ENCODE data around the gene DOLPP1. TPM values are rescaled to one million over a fixed set of nuclear protein-coding genes. Genes with fewer than 3 reads are reported as not detected.

Gene DOLPP1
- total and polyA plus RNA-seq, 2 of the 13 experiments (the other 11 are each of a cell fraction or from before 2014, with no cell fraction given), result 21.0 to 34.1 TPM

DNA sequence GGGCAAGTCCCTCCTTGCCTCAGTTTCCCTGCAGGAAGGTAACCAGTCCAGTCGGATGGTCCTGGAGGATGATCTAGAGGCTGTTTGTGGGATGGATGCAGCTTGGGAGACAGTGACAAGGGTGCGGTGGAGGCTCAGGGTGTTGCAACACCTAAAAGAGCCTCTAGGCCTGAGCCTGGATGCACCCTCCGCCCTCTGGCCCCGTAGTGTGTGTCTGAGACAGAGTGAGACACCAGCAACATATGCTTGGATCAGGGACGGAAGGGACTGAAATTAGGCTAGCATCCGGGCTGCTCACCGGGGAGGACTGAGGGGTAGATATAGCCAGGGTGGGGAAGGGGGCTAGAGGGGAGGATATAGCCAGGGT is 28.6 kb downstream of the DOLPP1 start:
- 12% methylated on average over 6 of the region's 7 CpGs for WGBS (ENCODE audit: low lambda C conversion rate)
- H3K4me3 ChIP-seq (replicated peaks in 1 of 3; ENCODE audit: insufficient read depth in 1 of 3, low read depth in 2 of 3, low read length in 3 of 3), result peak overlapping the region; percentile 80 to 84 (median 80)
- POLR2A ChIA-PET, result interaction anchor here (1.0 to 3.6 kb wide), 9 partner anchors 12 to 516 kb away, joined by 3 to 18 read pairs (median 4); partner anchors contain the start of genes DOLPP1 and NTMT1
- peak overlapping the region; percentile 91 for H3K27ac ChIP-seq (ENCODE audit: extremely low read length, insufficient read depth, low read length)
- no peak overlapping the region for H2AFZ ChIP-seq (ENCODE audit: low read length)
- peaks cover 45% of the 10 kb centered on the region for H3K4me1 ChIP-seq (ENCODE audit: insufficient read depth, low read length)
- H3K9me3 ChIP-seq (ENCODE audit: low read length), result no peaks in the 10 kb centered on the region
- ATAC-seq, result peak; percentile 52
- BruUV-seq (replicated peaks), result no TSS peak
- H3K79me2 ChIP-seq (ENCODE audit: insufficient read depth, low read length), result peaks cover 27% of the 10 kb centered on the region
- in situ Hi-C loops (cut with HindIII; ENCODE audit: extremely low pct_ligation_motif_present, low pct_unique_long_range_greater_than_20kb), result no loop called here
- peaks cover 0 to 4% of the 10 kb centered on the region in 2 experiments; a peak in 1 of 5 replicates for H3K36me3 ChIP-seq (replicated peaks in 1 of 2; ENCODE audit: control insufficient read depth in 1 of 2, insufficient read depth in 2 of 2, low read length in 2 of 2)
- DNase-seq (ENCODE audit: low spot score), result peak; percentile 41
- 0 out of 2 replicates have a peak, but pooled peaks cover 5% of the 10 kb centered on the region for H4K20me1 ChIP-seq (ENCODE audit: insufficient read depth, low read length)
- peak overlapping the region; percentile 77; the same call in 1 of the 2 replicates for H3K9ac ChIP-seq (ENCODE audit: insufficient read depth, low read depth, low read length)
- intact Hi-C loops (cut with micrococcal nuclease; ENCODE audit: unreplicated experiment), result no loop called here
- no peaks in the 10 kb centered on the region; a peak in 1 of 5 replicates for H3K27me3 ChIP-seq (ENCODE audit: control insufficient read depth in 1 of 2, insufficient read depth in 2 of 2, low read length in 2 of 2)
- peak overlapping the region; percentile 70 for H3K4me2 ChIP-seq (ENCODE audit: low read depth, low read length)
- CTCF ChIA-PET (ENCODE audit: low intra/inter-chr PET ratio, low total read pairs), result no interaction called here
- peak; percentile 75 for FAIRE-seq
- TF ChIP-seq, protein P1, sequence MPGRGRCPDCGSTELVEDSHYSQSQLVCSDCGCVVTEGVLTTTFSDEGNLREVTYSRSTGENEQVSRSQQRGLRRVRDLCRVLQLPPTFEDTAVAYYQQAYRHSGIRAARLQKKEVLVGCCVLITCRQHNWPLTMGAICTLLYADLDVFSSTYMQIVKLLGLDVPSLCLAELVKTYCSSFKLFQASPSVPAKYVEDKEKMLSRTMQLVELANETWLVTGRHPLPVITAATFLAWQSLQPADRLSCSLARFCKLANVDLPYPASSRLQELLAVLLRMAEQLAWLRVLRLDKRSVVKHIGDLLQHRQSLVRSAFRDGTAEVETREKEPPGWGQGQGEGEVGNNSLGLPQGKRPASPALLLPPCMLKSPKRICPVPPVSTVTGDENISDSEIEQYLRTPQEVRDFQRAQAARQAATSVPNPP (CRISPR knock-in tag; IDR thresholded peaks at IDR 0.05), result no peak
- 0 out of 2 replicates have a peak, but pooled peaks have one; percentile 7 for TF ChIP-seq SALL1 (CRISPR knock-in tag; IDR thresholded peaks at IDR 0.05)
- no peak for TF ChIP-seq ZFP91 (CRISPR knock-in tag; IDR thresholded peaks at IDR 0.05; ENCODE audit: borderline replicate concordance)
- no peak; the same call in 1 of the 2 replicates for TF ChIP-seq REPIN1 (CRISPR knock-in tag; IDR thresholded peaks at IDR 0.05; ENCODE audit: borderline replicate concordance, low read depth)
- TF ChIP-seq ZNF570 (CRISPR knock-in tag; IDR thresholded peaks at IDR 0.05; ENCODE audit: borderline replicate concordance), result no peak
- TF ChIP-seq ZNF574 (CRISPR knock-in tag; IDR thresholded peaks at IDR 0.05), result no peak
- no peak for TF ChIP-seq NFE2 (CRISPR knock-in tag; IDR thresholded peaks at IDR 0.05)
- TF ChIP-seq HNF4A (CRISPR knock-in tag; IDR thresholded peaks at IDR 0.05), result 0 out of 2 replicates have a peak, but pooled peaks have one; percentile 9
- TF ChIP-seq ARNT (IDR thresholded peaks at IDR 0.05), result no peak
- peak; percentile 42; the same call in 1 of the 2 replicates for TF ChIP-seq ZFX (CRISPR knock-in tag; IDR thresholded peaks at IDR 0.05; ENCODE audit: low read depth)
- 0 out of 4 replicates have a peak, but pooled peaks of 1 of the 2 experiments have one; percentile 34 for TF ChIP-seq POLR2A (IDR thresholded peaks at IDR 0.05; ENCODE audit: insufficient read depth in 1 of 2, low read depth in 2 of 2, low read length in 2 of 2)
- TF ChIP-seq NR1H2 (CRISPR knock-in tag; IDR thresholded peaks at IDR 0.05; ENCODE audit: borderline replicate concordance, low read depth), result no peak
- TF ChIP-seq NR2F6 (IDR thresholded peaks at IDR 0.05), result no peak
- TF ChIP-seq NR2F6 (CRISPR knock-in tag; IDR thresholded peaks at IDR 0.05), result no peak
- peak; percentile 88 for TF ChIP-seq CEBPG (CRISPR knock-in tag; IDR thresholded peaks at IDR 0.05)
- TF ChIP-seq SIN3A (IDR thresholded peaks at IDR 0.05; ENCODE audit: borderline replicate concordance, low read depth, low read length), result no peak
- TF ChIP-seq ZNF780A (CRISPR knock-in tag; IDR thresholded peaks at IDR 0.05), result no peak
- TF ChIP-seq ZNF276 (CRISPR knock-in tag; IDR thresholded peaks at IDR 0.05; ENCODE audit: low read depth), result no peak
- peak; percentile 93 for TF ChIP-seq CEBPB (IDR thresholded peaks at IDR 0.05; ENCODE audit: borderline replicate concordance, low read depth, low read length)
- no peak for TF ChIP-seq NFIB (CRISPR knock-in tag; IDR thresholded peaks at IDR 0.05; ENCODE audit: borderline replicate concordance)

Measured in HepG2 (cell line).